ENCODE measurements around the gene HOXA7. TPM values are rescaled to one million over a fixed set of nuclear protein-coding genes. Genes with fewer than 3 reads are reported as not detected.

HOXA7 gene
- total RNA-seq, 1 donor from 2014 or later, result not detected

GRCh38 chr7:27145165-27145913, 11.1 kb downstream of the HOXA7 start:
- Mint-ChIP-seq H3K9me3 (no peaks in the 10 kb centered on the region), H3K27me3 (peaks cover 52% of the 10 kb centered on the region), H3K4me1 (peaks cover 20% of the 10 kb centered on the region), H3K4me3 (no peak overlapping the region), H3K27ac (no peak overlapping the region), H3K36me3 (ENCODE audit: low read depth) (no peaks in the 10 kb centered on the region)
- ChIA-PET POLR2A (no interaction called here), CTCF (no interaction called here)
- ATAC-seq (ENCODE audit: low read depth), result no peak
- intact Hi-C loops (cut with micrococcal nuclease), result no loop called here
- no peak for TF ChIP-seq CTCF (IDR thresholded peaks at IDR 0.05)
- no peak for DNase-seq

GRCh38 chr7:27144781-27145164, 11.7 kb downstream of the HOXA7 start:
- Mint-ChIP-seq H3K27ac (no peak overlapping the region), H3K36me3 (ENCODE audit: low read depth) (no peaks in the 10 kb centered on the region), H3K9me3 (no peaks in the 10 kb centered on the region), H3K4me3 (no peak overlapping the region), H3K27me3 (peaks cover 53% of the 10 kb centered on the region), H3K4me1 (peaks cover 19% of the 10 kb centered on the region)
- no peak for TF ChIP-seq CTCF (IDR thresholded peaks at IDR 0.05)
- ChIA-PET POLR2A (no interaction called here), CTCF (interaction anchor here (1.4 kb wide), 1 partner anchor 287 kb away, joined by 3 read pairs; no protein-coding TSS in a partner anchor)
- no peak for ATAC-seq (ENCODE audit: low read depth)
- intact Hi-C loops (cut with micrococcal nuclease), result no loop called here
- no peak for DNase-seq

- no peak for ATAC-seq (ENCODE audit: low read depth)
- peaks cover 49% of the 10 kb centered on the region for H3K27me3 Mint-ChIP-seq
- TF ChIP-seq CTCF (IDR thresholded peaks at IDR 0.05), result no peak
- intact Hi-C loops (cut with micrococcal nuclease), result no loop called here
- ChIA-PET POLR2A (interaction anchor here (0.9 kb wide), 1 partner anchor 288 kb away, joined by 3 read pairs; no protein-coding TSS in a partner anchor), CTCF (interaction anchor here (1.4 kb wide), 1 partner anchor 287 kb away, joined by 3 read pairs; no protein-coding TSS in a partner anchor)
- DNase-seq, result no peak
- H3K4me1 Mint-ChIP-seq, result peaks cover 19% of the 10 kb centered on the region
- H3K9me3 Mint-ChIP-seq, result no peaks in the 10 kb centered on the region
- no peak overlapping the region for H3K27ac Mint-ChIP-seq
- H3K36me3 Mint-ChIP-seq (ENCODE audit: low read depth), result no peaks in the 10 kb centered on the region
- H3K4me3 Mint-ChIP-seq, result no peak overlapping the region
Measured at GRCh38 chr7:27143950-27144780, 12.3 kb downstream of the HOXA7 start.

GRCh38 chr7:27143023-27143949, 13.2 kb downstream of the HOXA7 start, which contains the start of gene HOXA5:
Gene HOXA5 (minus strand): TSS chr7:27143681. CDS start chr7:27143607, 74 bp downstream.
- peak within 1 kb of the TSS; percentile 62 for H3K4me3 Mint-ChIP-seq
- no peak within 1 kb of the TSS for H3K27ac Mint-ChIP-seq
- POLR2A ChIA-PET, result interaction anchor here (0.9 kb wide), 1 partner anchor 287 kb away, joined by 3 read pairs; no protein-coding TSS in a partner anchor
- peaks cover 44% of the 10 kb centered on the region for H3K27me3 Mint-ChIP-seq
- CTCF ChIA-PET, result interaction anchor here (1.4 kb wide), 1 partner anchor 286 kb away, joined by 3 read pairs; no protein-coding TSS in a partner anchor
- intact Hi-C loops (cut with micrococcal nuclease), result no loop called here
- no peak for TF ChIP-seq CTCF (IDR thresholded peaks at IDR 0.05)
- H3K4me1 Mint-ChIP-seq, result peaks cover 15% of the 10 kb centered on the region
- no peaks in the 10 kb centered on the region for H3K36me3 Mint-ChIP-seq (ENCODE audit: low read depth)
- no peaks in the 10 kb centered on the region for H3K9me3 Mint-ChIP-seq
- peak; percentile 28 for ATAC-seq (ENCODE audit: low read depth)
- DNase-seq, result no peak
